Parathyroid adenoma (tissue), 2 donors: ENCODE data around the gene GNAZ.
"Not testable (repeated sequence)": the region's sequence is repeated elsewhere in the genome, so short reads cannot be mapped to it uniquely, and the experiment has no call there.

Source experiments
- H2AFZ ChIP-seq: fragments of 300-600 bp; sonication (generic); one replicate; pipeline ENCODE4 v1.7.0; 2017; ENCODE audit warnings: antibody characterized with exemption, mild to moderate bottlenecking
- H3K27ac ChIP-seq: fragments of 300-600 bp; sonication (generic); one replicate; pipeline ENCODE4 v1.7.0; 2017
- H3K27me3 ChIP-seq: fragments of 300-600 bp; sonication (generic); one replicate; pipeline ENCODE4 v1.7.0; 2017; ENCODE audit warnings: low read length; ENCODE audit not compliant: control insufficient read depth, insufficient read depth
- H3K36me3 ChIP-seq: fragments of 300-600 bp; sonication (generic); one replicate; pipeline ENCODE4 v1.7.0; 2017; ENCODE audit warnings: low read length; ENCODE audit not compliant: control insufficient read depth, insufficient read depth
- H3K4me1 ChIP-seq: fragments of 300-600 bp; sonication (generic); one replicate; pipeline ENCODE4 v1.7.0; 2017; ENCODE audit warnings: control low read depth
- H3K4me2 ChIP-seq: fragments of 300-600 bp; sonication (generic); one replicate; pipeline ENCODE4 v1.7.0; 2017; ENCODE audit warnings: low read length
- H3K4me3 ChIP-seq: fragments of 300-600 bp; sonication (generic); one replicate; pipeline ENCODE4 v1.7.0; 2017; ENCODE audit warnings: low read depth, low read length
- H3K79me2 ChIP-seq: fragments of 300-600 bp; sonication (generic); one replicate; pipeline ENCODE4 v1.7.0; 2017; ENCODE audit warnings: control low read depth
- H3K9ac ChIP-seq: fragments of 300-600 bp; sonication (generic); one replicate; pipeline ENCODE4 v1.7.0; 2017; ENCODE audit warnings: mild to moderate bottlenecking
- H3K9me3 ChIP-seq: fragments of 300-600 bp; sonication (generic); one replicate; pipeline ENCODE4 v1.7.0; 2017; ENCODE audit warnings: low read length; ENCODE audit not compliant: control insufficient read depth
- CTCF ChIP-seq: fragments of 300-600 bp; sonication (generic); IDR thresholded peaks from one replicate; pipeline ENCODE4 v1.7.0; 2017; ENCODE audit warnings: antibody characterized with exemption, mild to moderate bottlenecking
- donor health status: primary hyperparathyroidism.

Gene GNAZ

GRCh38 chr22:23070418-23071229 lies at the start of gene GNAZ:
GNAZ (plus strand) TSS chr22:23070519; CDS start chr22:23095696, 25,177 bp downstream.
- no peak within 1 kb of the TSS for H3K27ac ChIP-seq
- H3K9ac ChIP-seq, result peak within 1 kb of the TSS; percentile 11
- no peaks in the 10 kb centered on the region for H3K4me1 ChIP-seq
- H3K79me2 ChIP-seq, result no peaks in the 10 kb centered on the region
- H3K4me3 ChIP-seq, result peak within 1 kb of the TSS; percentile 77
- no peaks in the 10 kb centered on the region for H3K9me3 ChIP-seq
- no peaks in the 10 kb centered on the region for H3K27me3 ChIP-seq
- no peaks in the 10 kb centered on the region for H3K36me3 ChIP-seq
- TF ChIP-seq CTCF, result no peak
- H2AFZ ChIP-seq, result peak within 1 kb of the TSS; percentile 85
- peak within 1 kb of the TSS; percentile 98 for H3K4me2 ChIP-seq

- Histone ChIP-seq H3K4me1 (no peaks in the 10 kb centered on the region), H3K4me3 (no peak overlapping the region), H3K27me3 (no peaks in the 10 kb centered on the region), H3K9me3 (no peaks in the 10 kb centered on the region), H3K79me2 (no peaks in the 10 kb centered on the region), H3K27ac (no peak overlapping the region), H3K36me3 (no peaks in the 10 kb centered on the region), H3K9ac (no peak overlapping the region), H3K4me2 (no peak overlapping the region), H2AFZ (no peak overlapping the region)
- TF ChIP-seq CTCF, result no peak
These were observed 49.5 kb upstream of the GNAZ start for GRCh38 chr22:23020659-23021293.

GRCh38 chr22:23021660-23022353 lies 48.5 kb upstream of the GNAZ start:
- not testable (repeated sequence) for H3K27me3 ChIP-seq, H2AFZ ChIP-seq, H3K27ac ChIP-seq, H3K4me3 ChIP-seq, H3K4me1 ChIP-seq, H3K9me3 ChIP-seq, H3K9ac ChIP-seq, H3K36me3 ChIP-seq, H3K79me2 ChIP-seq, H3K4me2 ChIP-seq

GRCh38 chr22:23023294-23023693 lies 47.0 kb upstream of the GNAZ start:
- no peak overlapping the region for H2AFZ ChIP-seq
- no peak overlapping the region for H3K4me3 ChIP-seq
- no peak overlapping the region for H3K9ac ChIP-seq
- no peak overlapping the region for H3K4me2 ChIP-seq
- no peaks in the 10 kb centered on the region for H3K27me3 ChIP-seq
- no peak for TF ChIP-seq CTCF
- no peaks in the 10 kb centered on the region for H3K9me3 ChIP-seq
- no peak overlapping the region for H3K27ac ChIP-seq
- no peaks in the 10 kb centered on the region for H3K36me3 ChIP-seq
- H3K4me1 ChIP-seq, result no peaks in the 10 kb centered on the region
- H3K79me2 ChIP-seq, result no peaks in the 10 kb centered on the region

GRCh38 chr22:23026777-23027176 lies 43.5 kb upstream of the GNAZ start:
- no peak overlapping the region for H2AFZ ChIP-seq
- no peaks in the 10 kb centered on the region for H3K36me3 ChIP-seq
- no peak overlapping the region for H3K27ac ChIP-seq
- no peaks in the 10 kb centered on the region for H3K9me3 ChIP-seq
- no peak overlapping the region for H3K9ac ChIP-seq
- H3K4me2 ChIP-seq, result no peak overlapping the region
- H3K79me2 ChIP-seq, result no peaks in the 10 kb centered on the region
- H3K4me1 ChIP-seq, result no peaks in the 10 kb centered on the region
- H3K27me3 ChIP-seq, result no peaks in the 10 kb centered on the region
- no peak for TF ChIP-seq CTCF
- H3K4me3 ChIP-seq, result no peak overlapping the region

GRCh38 chr22:23027849-23028248 lies 42.5 kb upstream of the GNAZ start:
- H3K4me3 ChIP-seq, H3K27ac ChIP-seq, H3K9ac ChIP-seq, H3K9me3 ChIP-seq, H3K79me2 ChIP-seq, H3K36me3 ChIP-seq, H3K4me2 ChIP-seq, H3K27me3 ChIP-seq, H2AFZ ChIP-seq, H3K4me1 ChIP-seq: not testable (repeated sequence)
